K562 (cell line): Measurements from ENCODE around the gene AGAP1. TPM values are rescaled to one million over a fixed set of nuclear protein-coding genes. Genes with fewer than 3 reads are reported as not detected.

Source experiments
- ATAC-seq: fragments of 200-7000 bp; cut with Tn5 transposase; 3 replicates; pipeline ENCODE4 v1.9.1; 2020; ENCODE audit warnings: moderate library complexity
- BruUV-seq: library from RNA; stranded (reverse); fragments of 400-500 nt; replicated peaks from 2 replicates; lab custom pipeline; 2021; lab: Mats Ljungman, UMichigan
- CTCF ChIA-PET: fragments of 300-600 bp; formaldehyde crosslinking; extraction: SDS; loops from one replicate; lab custom pipeline; 2021; ENCODE audit warnings: low intra/inter-chr PET ratio; lab: Yijun Ruan, JAX
- POLR2A ChIA-PET: fragments of 300-600, 350-650 bp; sonication (Branson Sonifier 250); formaldehyde crosslinking; extraction: SDS; loops from one replicate; lab custom pipeline; 2021; ENCODE audit warnings: antibody characterized with exemption, inconsistent platforms; lab: Yijun Ruan, JAX
- DNase-seq, 4 experiments: peaks; one replicate each; pipeline versions ENCODE4 v3.0.0 to v3.0.0-alpha.2; 2011 to 2018; ENCODE audit warnings: low spot score in 3 of 4, mixed read lengths in 3 of 4; ENCODE audit errors: extremely low read depth in 1 of 4
- FAIRE-seq: peaks from 2 replicates; lab custom pipeline; 2011; peaks lifted over from hg19 to GRCh38; lab: Jason Lieb, UNC
- H2AFZ ChIP-seq: 2 replicates; pipeline ENCODE4 v1.6.0; 2011; ENCODE audit warnings: low read depth, low read length, control low read depth, inconsistent platforms
- H3K27ac ChIP-seq: fragments of 200-600 bp; 3 replicates; pipeline ENCODE4 v1.8.0; 2011; ENCODE audit warnings: low read depth, mild to moderate bottlenecking, control low read depth, inconsistent platforms, low read length, moderate library complexity, mixed read lengths; ENCODE audit errors: extremely low read depth
- H3K27me3 ChIP-seq, 2 experiments: fragments of 300-600 bp in 1 of 2; 2 replicates in 1 of 2; 3 replicates in 1 of 2; pipeline versions ENCODE4 v1.6.0 to v1.8.0; 2011; ENCODE audit warnings: inconsistent platforms in 2 of 2, low read length in 2 of 2, mild to moderate bottlenecking in 1 of 2, mixed read lengths in 1 of 2, moderate library complexity in 1 of 2; ENCODE audit not compliant: control insufficient read depth in 2 of 2, insufficient read depth in 2 of 2
- H3K36me3 ChIP-seq: fragments of 300-600 bp; 3 replicates; pipeline ENCODE4 v1.8.0; 2011; ENCODE audit warnings: mild to moderate bottlenecking, low read length, inconsistent platforms; ENCODE audit not compliant: control insufficient read depth, insufficient read depth
- H3K4me1 ChIP-seq, 2 experiments: fragments of 200-600 bp in 1 of 2; replicated peaks in 1 of 2; 2 replicates in 1 of 2; 3 replicates in 1 of 2; pipeline versions ENCODE4 v1.5.1 to v1.8.0; 2011; ENCODE audit warnings: inconsistent platforms in 2 of 2, low read length in 2 of 2, mild to moderate bottlenecking in 1 of 2, mixed read lengths in 1 of 2, moderate library complexity in 1 of 2; ENCODE audit not compliant: control insufficient read depth in 2 of 2, insufficient read depth in 2 of 2
- H3K4me2 ChIP-seq: 2 replicates; pipeline ENCODE4 v1.6.1; 2011; ENCODE audit warnings: low read length, control low read depth, inconsistent platforms, mixed read lengths; ENCODE audit not compliant: insufficient read depth
- H3K4me3 ChIP-seq: fragments of 200-600 bp; sonication (generic), shearing (Covaris generic); 2 replicates; pipeline ENCODE4 v1.5.1; 2016; ENCODE audit warnings: control low read depth, inconsistent platforms
- H3K79me2 ChIP-seq: fragments of 200-600 bp; 3 replicates; pipeline ENCODE4 v1.8.0; 2011; ENCODE audit warnings: low read length, inconsistent platforms; ENCODE audit not compliant: control insufficient read depth, insufficient read depth
- H3K9ac ChIP-seq, 2 experiments: 2 replicates each; pipeline versions ENCODE4 v1.6.0 to v1.6.1; 2011; ENCODE audit warnings: low read depth in 2 of 2, low read length in 2 of 2, control low read depth in 1 of 2, inconsistent platforms in 1 of 2, mild to moderate bottlenecking in 1 of 2, mixed read lengths in 1 of 2; ENCODE audit not compliant: insufficient read depth in 1 of 2
- H3K9me1 ChIP-seq: one replicate; pipeline ENCODE4 v1.6.0; 2011; ENCODE audit warnings: inconsistent platforms, mild to moderate bottlenecking, low read length, moderate library complexity; ENCODE audit not compliant: control insufficient read depth, insufficient read depth
- H3K9me3 ChIP-seq: replicated peaks from 2 replicates; pipeline ENCODE4 v1.5.1; 2011; ENCODE audit warnings: low read depth, low read length, inconsistent platforms; ENCODE audit not compliant: control insufficient read depth, insufficient read depth
- H4K20me1 ChIP-seq: replicated peaks from 2 replicates; pipeline ENCODE4 v1.6.1; 2011; ENCODE audit warnings: low read length, inconsistent platforms, mixed read lengths; ENCODE audit not compliant: control insufficient read depth, insufficient read depth
- CLOCK ChIP-seq: fragments of 250-450 bp; sonication (Bioruptor Pico); IDR thresholded peaks from 2 replicates; pipeline ENCODE4 v1.4.0; 2020; ENCODE audit warnings: mild to moderate bottlenecking, moderate library complexity, borderline replicate concordance
- FOXM1 ChIP-seq, 2 experiments: fragments of 450-650 bp in 1 of 2; sonication (generic) in 1 of 2; formaldehyde crosslinking in 1 of 2; IDR thresholded peaks; 2 replicates each; pipeline versions ENCODE4 v1.6.1 to v1.9.0; 2017 to 2022; ENCODE audit warnings: low read depth in 2 of 2, mild to moderate bottlenecking in 2 of 2, missing genetic modification reagents in 1 of 2, moderate library complexity in 1 of 2
- SAP30 ChIP-seq: fragments of 200-600 bp; sonication (generic); IDR thresholded peaks from 2 replicates; pipeline ENCODE4 v1.6.1; 2012; ENCODE audit warnings: borderline replicate concordance, low read depth, mild to moderate bottlenecking, moderate library complexity, low read length, control low read depth, inconsistent platforms; ENCODE audit not compliant: insufficient read depth, poor library complexity, severe bottlenecking
- ZBTB49 ChIP-seq: sonication (generic); formaldehyde crosslinking; IDR thresholded peaks from 2 replicates; pipeline ENCODE4 v1.8.0; 2022; ENCODE audit warnings: missing genetic modification reagents, mild to moderate bottlenecking, borderline replicate concordance
- ZNF639 ChIP-seq, 2 experiments: fragments of 200-800 bp in 1 of 2; sonication (Bioruptor generic) in 1 of 2; sonication (generic) in 1 of 2; formaldehyde crosslinking in 1 of 2; IDR thresholded peaks in 1 of 2; conservative IDR thresholded peaks in 1 of 2; 2 replicates each; pipeline versions ENCODE4 v1.5.0 to v1.6.1; 2016 to 2020; ENCODE audit warnings: missing compliant biosample characterization in 1 of 2, missing genetic modification characterization in 1 of 2, missing genetic modification reagents in 1 of 2
- WGBS: fragments of 100-300 bp; shearing (Covaris generic); methylation state at CpG from one replicate; pipeline ENCODE4 v1.1.6; 2016; ENCODE audit warnings: low coverage, mixed read lengths; ENCODE audit not compliant: insufficient coverage; ENCODE audit errors: missing lambda C conversion rate; 5-methylcytosine and 5-hydroxymethylcytosine counted together
- in situ Hi-C: fragments of 300-500 bp; cut with MboI; formaldehyde crosslinking; loops from 4 replicates; pipeline ENCODE4 v1.15.0; 2018; ENCODE audit warnings: inconsistent platforms, mixed read lengths
- intact Hi-C: fragments of 100-400 bp; cut with micrococcal nuclease; formaldehyde crosslinking; loops from 2 replicates; pipeline ENCODE4 v1.14.2; 2022
- polyA plus RNA-seq, 8 experiments: library from polyadenylated mRNA; depleted of rRNA in 4 of 8; stranded (reverse) in 5 of 8; unstranded in 3 of 8; fragments of >200 nt; fragmentation: Nextera tagmentation in 2 of 8; fragmentation: Illumina TruSeq in 1 of 8; extraction: Ambion mirVana in 2 of 8; extraction: Trizol in 1 of 8; gene quantifications; 2 replicates each; pipeline versions ENCODE4 v1.2.1 to v1.2.3, GENCODE V29; 2011 to 2014; ENCODE audit warnings: inconsistent platforms in 1 of 8, missing spikeins in 1 of 8
- total RNA-seq, 7 experiments: library from RNA; depleted of rRNA in 6 of 7; stranded (reverse); fragments of >200 nt in 6 of 7; fragmentation: Illumina TruSeq in 2 of 7; extraction: Trizol in 2 of 7; gene quantifications; 2 replicates each; pipeline versions ENCODE4 v1.2.1 to v1.2.3, GENCODE V29; 2011 to 2021; ENCODE audit warnings: low replicate concordance in 1 of 7

AGAP1 gene
- total and polyA plus RNA-seq, 9 of the 15 experiments (the other 6 are each of a cell fraction or from before 2014, with no cell fraction given): 1.3 to 24.0 (median 10.6) TPM

- POLR2A ChIA-PET: interaction anchor here (0.5 kb wide), 1 partner anchor 60 kb away, joined by 3 read pairs; no protein-coding TSS in a partner anchor
- Histone ChIP-seq H3K4me1 (peaks cover 14 to 21% of the 10 kb centered on the region in 2 experiments; a peak in 3 of 5 replicates), H3K27me3 (no peaks in the 10 kb centered on the region), H3K27ac (no peak overlapping the region), H3K4me3 (no peak overlapping the region), H3K9ac (no peak overlapping the region), H4K20me1 (peaks cover 45% of the 10 kb centered on the region), H3K9me1 (peaks cover 10% of the 10 kb centered on the region), H3K36me3 (no peaks in the 10 kb centered on the region), H3K79me2 (peaks cover 69% of the 10 kb centered on the region), H3K9me3 (no peaks in the 10 kb centered on the region), H3K4me2 (no peak overlapping the region; the same call in 1 of the 2 replicates), H2AFZ (no peak overlapping the region)
- in situ Hi-C loops (no loop called here), intact Hi-C loops (no loop called here)
- ATAC-seq (peak; percentile 32; the same call in 2 of the 3 replicates), DNase-seq (no peak), FAIRE-seq (no peak)
- CTCF ChIA-PET: no interaction called here
- 41% methylated on average over 14 of the region's 20 CpGs for WGBS
- TF ChIP-seq SAP30: no peak
- no peak for TF ChIP-seq FOXM1 (IDR thresholded peaks at IDR 0.05; ENCODE audit: low read depth)
- no peak for TF ChIP-seq FOXM1 (CRISPR knock-in tag; IDR thresholded peaks at IDR 0.05; ENCODE audit: low read depth)
- TF ChIP-seq ZNF639 (CRISPR knock-in tag; conservative IDR thresholded peaks at IDR 0.05 in 1 of 2, IDR thresholded peaks at IDR 0.05 in 1 of 2): no peak
- TF ChIP-seq CLOCK: no peak
- TF ChIP-seq ZBTB49 (CRISPR knock-in tag): no peak
- BruUV-seq: no TSS peak
These were observed 164.7 kb downstream of the AGAP1 start for GRCh38 chr2:235658351-235659174.
